ENCODE data around the gene REEP1.

GRCh38 chr2:86372641-86373502 is 35.4 kb upstream of the REEP1 start:
- TF ChIP-seq CTCF (IDR thresholded peaks at IDR 0.05), result peak; percentile 22
- TF ChIP-seq EZH2 (IDR thresholded peaks at IDR 0.05; ENCODE audit: borderline replicate concordance, insufficient read depth, low read depth, low read length, poor library complexity, severe bottlenecking), result no peak

Measured in B cell (primary cell).